Lung microvascular endothelial cell (primary cell): Measurements from ENCODE around the gene NT5M. TPM values are rescaled to one million over a fixed set of nuclear protein-coding genes. Genes with fewer than 3 reads are reported as not detected.

Experiments
- DNase-seq, 2 donors: peaks; one replicate each; pipeline versions ENCODE4 v3.0.0 to v3.0.0-alpha.2; 2010; ENCODE audit warnings: low read depth in 2 of 2
- total RNA-seq: library from RNA; depleted of rRNA; stranded (reverse); fragments of >200 nt; gene quantifications from 2 replicates; pipeline ENCODE4 v1.2.1, GENCODE V29; 2014

NT5M gene
- total RNA-seq, 1 donor from 2014 or later = 1.8 TPM

- peak; percentile 73 to 83 for DNase-seq
These were observed 51.6 kb downstream of the NT5M start for GRCh38 chr17:17354560-17355349.

GRCh38 chr17:17355426-17355825 lies 52.3 kb downstream of the NT5M start:
- DNase-seq = no peak

DNA sequence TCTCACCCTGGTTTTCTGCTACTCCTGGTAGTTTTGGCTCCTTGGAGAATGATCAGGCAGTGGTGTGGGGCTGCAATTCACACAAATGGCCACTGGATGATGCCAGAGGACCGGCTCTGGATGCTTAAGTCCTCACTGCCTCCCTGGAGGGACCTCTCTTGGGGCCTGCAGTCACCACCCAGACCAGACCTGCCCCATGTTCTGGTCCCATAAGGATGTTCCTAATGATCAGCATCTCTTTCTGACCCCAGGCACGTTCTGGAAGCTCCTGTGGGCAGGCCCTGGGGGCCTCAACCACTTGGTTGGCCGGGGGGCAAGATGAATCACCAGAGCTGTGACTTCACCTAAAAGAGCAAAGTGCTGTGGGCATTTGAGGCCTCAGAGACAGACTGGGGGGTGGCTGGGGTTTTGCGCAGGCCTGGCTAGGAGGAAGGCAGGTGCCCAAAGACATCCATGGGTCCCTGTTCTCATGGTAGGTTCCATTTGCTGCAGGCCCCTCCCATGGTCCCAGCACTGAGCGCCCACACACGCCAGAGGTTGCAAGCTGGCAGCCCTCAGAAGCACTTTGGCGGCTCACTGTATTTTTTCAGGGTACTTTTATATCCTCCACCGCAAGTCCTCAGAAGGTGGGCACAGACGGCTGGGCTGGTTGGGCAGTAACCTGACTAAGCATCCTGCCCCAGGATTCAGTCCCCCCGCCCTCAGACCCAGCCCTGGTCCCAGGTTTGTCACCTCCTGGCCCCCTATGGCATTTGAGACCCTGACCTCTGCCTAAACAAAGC lies 53.2 kb downstream of the NT5M start:
- DNase-seq = peak; percentile 88 to 91

- DNase-seq = no peak
These were observed 53.7 kb downstream of the NT5M start for GRCh38 chr17:17356931-17357270.

DNA sequence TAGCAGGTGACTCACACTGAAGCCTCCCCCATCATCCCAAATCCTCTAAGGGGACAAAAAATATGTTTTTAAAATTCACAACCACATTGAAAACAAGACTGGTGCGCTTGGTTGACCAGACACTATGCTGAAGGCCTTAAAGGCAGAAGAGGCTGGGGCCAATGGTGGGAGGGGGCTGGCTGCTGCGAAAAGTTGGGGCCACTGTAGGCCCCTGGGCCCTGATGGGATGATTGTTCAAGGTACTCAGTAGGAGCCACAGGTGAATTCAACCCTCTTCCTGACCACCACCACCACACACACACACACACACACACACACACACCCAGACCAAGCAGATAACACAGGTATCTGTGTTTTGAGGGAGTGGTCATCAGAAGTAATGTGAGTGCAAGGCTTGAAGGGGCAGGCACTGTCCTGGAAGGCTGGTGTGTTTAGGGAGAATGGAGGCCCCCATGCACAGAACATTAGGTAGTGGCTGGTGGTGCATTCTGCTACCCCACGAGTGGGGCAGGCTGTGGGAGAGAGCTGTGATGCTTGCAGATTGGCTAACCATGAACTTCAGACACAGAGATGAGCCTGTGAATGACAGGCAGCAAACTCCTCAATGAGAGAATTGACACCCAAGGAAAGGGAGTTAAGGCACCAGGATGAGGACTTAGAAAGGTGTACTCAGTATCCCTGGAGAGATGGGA lies 55.0 kb downstream of the NT5M start:
- DNase-seq = no peak

DNA sequence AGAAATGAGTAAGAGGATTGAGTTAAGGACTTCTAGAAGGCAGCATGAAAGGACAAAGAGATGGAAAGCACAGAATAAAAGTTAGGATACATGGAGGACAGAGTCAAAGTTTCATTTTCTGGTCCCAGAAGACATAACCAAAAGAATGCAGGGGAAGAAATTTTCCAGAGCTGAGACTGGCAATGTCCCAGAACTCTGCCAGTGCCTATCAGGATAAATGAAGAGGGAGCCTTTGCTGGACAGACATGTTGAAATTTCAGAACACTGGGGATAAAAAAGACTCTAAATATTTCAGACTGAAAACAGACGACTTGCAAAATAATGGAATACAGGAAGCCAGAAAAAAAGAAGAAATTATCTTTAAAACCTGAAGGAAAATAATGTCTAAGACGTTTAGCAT lies 55.7 kb downstream of the NT5M start:
- DNase-seq = no peak

DNA sequence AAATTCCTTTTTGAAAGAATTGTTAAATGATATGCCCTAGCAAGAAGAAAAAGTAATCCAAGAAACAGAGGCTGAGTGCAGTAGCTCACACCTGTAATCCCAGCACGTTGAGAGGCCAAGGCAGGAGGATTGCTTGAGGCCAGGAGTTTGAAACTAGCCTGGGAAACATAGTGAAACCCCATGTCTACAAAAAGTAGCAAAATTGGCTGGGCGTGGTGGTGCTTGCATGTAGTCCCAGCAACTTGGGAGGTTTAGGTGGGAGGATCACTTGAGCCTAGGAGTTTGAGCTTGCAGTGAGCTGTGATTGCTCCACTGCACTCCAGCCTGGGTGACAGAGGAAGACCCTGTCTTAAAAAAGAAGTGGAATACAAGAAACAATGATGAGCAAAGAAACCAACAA lies 56.1 kb downstream of the NT5M start:
- no peak for DNase-seq

GRCh38 chr17:17360087-17360730 lies 57.0 kb downstream of the NT5M start:
- no peak for DNase-seq

DNA sequence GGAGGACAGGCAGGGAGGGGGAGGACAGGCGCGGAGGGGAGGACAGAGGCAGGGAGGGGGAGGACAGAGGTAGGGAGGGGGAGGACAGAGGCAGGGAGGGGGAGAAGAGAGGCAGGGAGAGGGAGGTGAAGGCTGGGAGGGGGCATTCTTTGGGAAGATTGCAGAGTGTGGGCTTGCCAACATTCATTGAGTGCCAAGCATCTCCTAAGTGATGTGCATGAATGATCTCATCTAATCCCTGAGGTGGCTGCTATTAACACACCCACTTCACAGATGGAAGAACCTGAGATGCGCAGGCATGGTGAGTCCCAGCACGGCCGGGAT lies 58.3 kb downstream of the NT5M start:
- no peak for DNase-seq

DNA sequence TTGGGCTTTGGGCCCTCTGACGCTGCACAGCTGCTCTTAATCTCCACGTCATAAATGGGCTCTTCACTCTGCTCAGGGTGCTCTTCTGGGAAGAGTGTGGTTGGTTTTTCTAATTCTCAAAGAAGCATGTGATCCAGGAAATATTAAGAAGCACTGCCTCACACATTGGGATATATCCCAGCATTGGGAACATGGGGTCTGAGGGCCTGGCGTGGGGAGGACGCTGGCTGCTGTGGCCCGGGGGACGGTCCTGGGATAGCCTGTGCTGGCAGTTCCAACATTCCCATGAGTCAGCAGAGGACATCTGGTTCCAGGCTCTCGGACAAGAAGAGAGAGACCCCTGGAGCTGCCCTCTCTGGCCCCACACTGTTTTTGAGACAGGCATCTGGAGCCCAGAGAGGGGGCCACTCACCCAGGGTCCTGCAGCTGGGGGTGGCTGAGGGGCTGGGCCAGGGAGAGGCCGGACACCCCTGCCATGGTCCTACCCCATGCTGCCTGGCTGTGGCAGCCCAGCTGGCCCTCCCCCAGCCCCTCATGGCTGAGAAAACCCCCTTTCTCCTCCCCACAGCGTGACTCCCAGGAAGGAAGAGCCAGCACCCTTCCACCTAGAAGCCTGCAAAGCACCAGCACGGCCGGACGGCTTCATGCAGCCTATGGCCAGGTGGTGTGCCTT lies 58.8 kb downstream of the NT5M start:
- no peak for DNase-seq

GRCh38 chr17:17362540-17362930 lies 59.4 kb downstream of the NT5M start:
- DNase-seq = no peak

- DNase-seq = no peak
These were observed 60.6 kb downstream of the NT5M start for GRCh38 chr17:17363638-17364337.

DNA sequence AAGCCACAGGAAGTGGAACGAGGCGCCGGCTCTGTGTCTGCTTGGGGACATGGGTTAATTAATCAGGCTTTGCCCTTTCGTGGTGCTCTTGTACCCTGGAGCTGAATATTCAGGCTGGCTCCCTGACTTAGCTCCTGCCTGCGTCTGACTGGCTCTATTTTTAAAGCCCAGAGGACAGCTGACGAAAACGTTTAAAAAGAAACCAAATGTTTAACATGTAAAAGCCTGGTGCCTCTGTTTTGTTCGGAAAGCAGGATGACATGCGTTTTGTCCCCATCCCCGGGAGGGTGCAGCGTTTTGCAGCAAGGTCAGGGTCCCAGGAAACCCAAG lies 61.1 kb downstream of the NT5M start:
- DNase-seq = no peak

DNA sequence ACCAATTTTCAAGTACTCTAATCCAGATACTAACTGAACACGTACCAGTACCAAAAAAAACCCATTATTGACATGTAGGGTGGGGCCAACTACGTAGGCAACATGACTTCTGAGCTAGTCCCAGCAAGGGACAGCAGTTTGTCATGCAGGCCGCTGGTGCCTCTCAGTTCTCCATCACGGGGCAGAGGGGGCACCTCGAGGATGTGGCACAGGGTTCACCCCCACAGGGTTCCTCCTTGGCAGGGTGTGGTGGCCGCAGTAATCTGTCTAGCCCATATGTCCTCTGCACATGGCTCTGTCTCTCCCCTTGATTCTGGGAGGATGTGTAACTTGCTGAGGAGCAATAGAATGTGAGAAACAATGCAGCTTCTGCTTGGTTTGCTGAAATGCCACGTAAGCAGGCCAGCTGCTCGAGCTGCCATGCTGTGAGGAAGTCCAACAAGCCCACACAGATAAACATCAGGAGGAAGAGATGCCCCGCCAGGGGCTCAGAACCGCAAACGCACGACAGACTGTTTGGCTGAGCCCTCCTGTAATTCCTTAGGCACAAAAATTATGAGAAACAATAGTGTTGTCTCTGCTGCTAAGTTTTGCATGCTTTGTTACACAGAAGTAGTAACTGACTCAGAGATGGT lies 62.4 kb downstream of the NT5M start:
- DNase-seq = no peak

DNA sequence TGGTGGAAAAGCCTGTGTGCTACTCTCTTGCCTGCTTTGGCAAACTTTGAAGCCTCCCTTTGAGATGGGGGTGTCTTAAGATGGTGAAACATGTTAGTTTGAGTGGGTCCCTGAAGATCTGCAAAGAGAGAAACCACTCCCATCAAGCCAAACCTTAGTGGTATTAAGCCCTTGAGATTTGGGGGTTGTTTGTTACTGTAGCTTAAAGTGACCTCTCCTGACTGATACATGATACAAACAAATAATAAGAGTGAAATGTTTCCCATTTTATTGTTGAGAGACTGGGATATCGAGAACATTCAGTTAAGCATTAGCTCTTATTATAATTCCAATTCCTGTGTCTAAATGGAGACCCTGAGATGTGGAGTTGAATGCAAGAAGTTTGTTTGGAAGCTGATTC lies 63.1 kb downstream of the NT5M start:
- no peak for DNase-seq

GRCh38 chr17:17366941-17367875 lies 64.0 kb downstream of the NT5M start:
- no peak for DNase-seq

DNA sequence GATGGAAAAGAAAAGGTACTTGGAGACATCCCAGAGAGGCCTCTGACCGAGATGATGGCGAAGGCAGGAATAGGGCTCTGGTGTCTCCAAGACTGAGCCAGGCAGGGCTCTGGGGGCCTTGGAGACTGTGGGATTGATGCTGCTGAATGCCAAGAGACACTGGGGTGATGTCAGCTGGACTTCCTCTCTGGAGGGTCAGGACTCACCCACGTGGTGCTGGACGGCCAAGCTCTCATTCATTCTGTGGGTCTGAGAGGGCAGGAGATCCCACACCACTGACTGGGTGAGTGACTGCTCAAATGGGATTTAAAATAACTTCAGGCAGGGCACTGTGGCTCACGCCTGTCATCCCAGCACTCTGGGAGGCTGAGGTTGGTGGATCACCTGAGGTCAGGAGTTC lies 64.8 kb downstream of the NT5M start:
- DNase-seq = peak; percentile 28 to 51

GRCh38 chr17:17370711-17371110 lies 67.5 kb downstream of the NT5M start:
- no peak for DNase-seq

GRCh38 chr17:17372856-17373520 lies 69.8 kb downstream of the NT5M start:
- no peak for DNase-seq
